Naive B cell (primary cell): ENCODE results near the gene PCIF1. TPM values are rescaled to one million over a fixed set of nuclear protein-coding genes. Genes with fewer than 3 reads are reported as not detected.

Source experiments
- ATAC-seq, 2 donors: fragments of 150-1000 bp; cut with Tn5 transposase; 2 replicates each; pipeline ENCODE4 v1.10.0; 2021; ENCODE audit warnings: low read depth in 2 of 2, mild to moderate bottlenecking in 2 of 2, moderate library complexity in 2 of 2
- DNase-seq: peaks from one replicate; pipeline ENCODE4 v3.0.0; 2022
- H3K27ac Mint-ChIP-seq, 6 donors: one replicate each; pipeline ENCODE4 v1.8.0; 2020 to 2022; ENCODE audit warnings: mild to moderate bottlenecking in 6 of 6, mixed read lengths in 6 of 6, moderate library complexity in 5 of 6, inconsistent platforms in 2 of 6
- H3K27me3 Mint-ChIP-seq, 3 donors: one replicate each; pipeline ENCODE4 v1.8.0; 2021 to 2022; ENCODE audit warnings: mixed read lengths in 3 of 3, mild to moderate bottlenecking in 1 of 3
- H3K36me3 Mint-ChIP-seq, 2 donors: one replicate each; pipeline ENCODE4 v1.8.0; 2020 to 2022; ENCODE audit warnings: mixed read lengths in 2 of 2, inconsistent platforms in 1 of 2, mild to moderate bottlenecking in 1 of 2
- H3K4me1 Mint-ChIP-seq, 3 donors: one replicate each; pipeline ENCODE4 v1.8.0; 2020 to 2022; ENCODE audit warnings: mixed read lengths in 3 of 3, inconsistent platforms in 1 of 3, mild to moderate bottlenecking in 1 of 3, moderate library complexity in 1 of 3
- H3K4me3 Mint-ChIP-seq, 8 donors: one replicate each; pipeline ENCODE4 v1.8.0; 2020 to 2022; ENCODE audit warnings: mild to moderate bottlenecking in 8 of 8, mixed read lengths in 8 of 8, moderate library complexity in 8 of 8, inconsistent platforms in 2 of 8
- H3K9me3 Mint-ChIP-seq, 7 donors: one replicate each; pipeline ENCODE4 v1.8.0; 2020 to 2022; ENCODE audit warnings: mixed read lengths in 7 of 7, mild to moderate bottlenecking in 5 of 7, inconsistent platforms in 2 of 7, moderate library complexity in 1 of 7
- polyA plus RNA-seq, 6 donors: library from polyadenylated mRNA; unstranded; fragments of 300-500 nt; fragmentation: Illumina TruSeq; gene quantifications; one replicate each; pipeline ENCODE4 v1.2.3, GENCODE V29; 2021; ENCODE audit warnings: low read depth in 6 of 6

The PCIF1 gene
- 100 to 1,000 TPM in 1 of 6 donors, 10 to 100 TPM in 5; 76.3 to 123 (median 91.4) TPM for polyA plus RNA-seq

GRCh38 chr20:45934586-45935415 is at the start of gene PCIF1:
PCIF1 (plus strand) TSS chr20:45934683; CDS start chr20:45939000, 4,317 bp downstream.
- Mint-ChIP-seq H3K27ac (peak within 1 kb of the TSS; percentile 94 to 99 (median 97)), H3K27me3 (no peaks in the 10 kb centered on the region)
- peak; percentile 78 to 82 for ATAC-seq

GRCh38 chr20:45886590-45887345 is 47.7 kb upstream of the PCIF1 start:
- Mint-ChIP-seq H3K27ac (peak overlapping the region in 1 of 6 donors; percentile 51), H3K9me3 (no peaks in the 10 kb centered on the region), H3K36me3 (peaks cover 0 to 13% of the 10 kb centered on the region in 2 donors), H3K4me1 (peaks cover 25 to 36% (median 35%) of the 10 kb centered on the region in 3 donors), H3K27me3 (no peaks in the 10 kb centered on the region), H3K4me3 (peak overlapping the region in 2 of 8 donors; percentile 18 to 45)
- DNase-seq: no peak
- no peak for ATAC-seq

More at GRCh38 chr20:45934586-45935415, at the start of gene PCIF1:
- Mint-ChIP-seq H3K4me1 (peaks cover 10 to 34% (median 34%) of the 10 kb centered on the region in 3 donors), H3K9me3 (no peaks in the 10 kb centered on the region), H3K36me3 (peaks cover 19 to 23% of the 10 kb centered on the region in 2 donors), H3K4me3 (peak within 1 kb of the TSS; percentile 95 to 99 (median 99))
- peak; percentile 99 for DNase-seq

DNA sequence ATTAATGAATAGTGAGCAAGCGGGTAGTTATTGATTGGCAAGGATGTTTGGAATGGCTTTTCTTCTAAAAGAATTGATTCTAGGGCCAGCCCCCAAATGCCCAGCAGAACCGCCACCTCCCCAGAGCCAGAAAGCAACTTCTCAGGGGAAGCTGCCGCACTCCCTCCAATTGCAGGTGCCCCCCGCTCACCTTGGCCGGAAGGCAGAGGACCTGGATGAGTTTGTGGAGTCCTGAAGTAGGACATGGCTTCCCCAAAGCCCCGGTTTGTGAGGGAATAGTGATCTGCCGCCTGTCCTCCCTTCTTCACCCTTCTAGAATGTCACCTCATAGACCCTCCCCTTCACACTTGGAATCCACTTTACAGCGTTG is 47.2 kb upstream of the PCIF1 start, which contains the start of gene SPATA25:
TSS of gene SPATA25 (minus strand) at position 277 of the 370 bp plus-strand sequence. CDS start at position 245, 32 bp downstream.
- peak within 1 kb of the TSS in 3 of 6 donors; percentile 20 to 51 (median 29) for H3K27ac Mint-ChIP-seq
- peaks cover 0 to 13% of the 10 kb centered on the region in 2 donors for H3K36me3 Mint-ChIP-seq
- peaks cover 24 to 36% (median 34%) of the 10 kb centered on the region in 3 donors for H3K4me1 Mint-ChIP-seq
- peak within 1 kb of the TSS in 1 of 8 donors; percentile 91 for H3K4me3 Mint-ChIP-seq
- DNase-seq (no peak), ATAC-seq (no peak)
- H3K9me3 Mint-ChIP-seq: no peaks in the 10 kb centered on the region
- no peaks in the 10 kb centered on the region for H3K27me3 Mint-ChIP-seq

GRCh38 chr20:45888681-45889080 is 45.8 kb upstream of the PCIF1 start:
- Mint-ChIP-seq H3K27me3 (no peaks in the 10 kb centered on the region), H3K36me3 (peaks cover 0 to 7% of the 10 kb centered on the region in 2 donors), H3K27ac (peak overlapping the region in 2 of 6 donors; percentile 43 to 65), H3K4me1 (peaks cover 21 to 33% (median 29%) of the 10 kb centered on the region in 3 donors), H3K9me3 (no peaks in the 10 kb centered on the region), H3K4me3 (peak overlapping the region in 1 of 8 donors; percentile 91)
- no peak for DNase-seq
- ATAC-seq: no peak

DNA sequence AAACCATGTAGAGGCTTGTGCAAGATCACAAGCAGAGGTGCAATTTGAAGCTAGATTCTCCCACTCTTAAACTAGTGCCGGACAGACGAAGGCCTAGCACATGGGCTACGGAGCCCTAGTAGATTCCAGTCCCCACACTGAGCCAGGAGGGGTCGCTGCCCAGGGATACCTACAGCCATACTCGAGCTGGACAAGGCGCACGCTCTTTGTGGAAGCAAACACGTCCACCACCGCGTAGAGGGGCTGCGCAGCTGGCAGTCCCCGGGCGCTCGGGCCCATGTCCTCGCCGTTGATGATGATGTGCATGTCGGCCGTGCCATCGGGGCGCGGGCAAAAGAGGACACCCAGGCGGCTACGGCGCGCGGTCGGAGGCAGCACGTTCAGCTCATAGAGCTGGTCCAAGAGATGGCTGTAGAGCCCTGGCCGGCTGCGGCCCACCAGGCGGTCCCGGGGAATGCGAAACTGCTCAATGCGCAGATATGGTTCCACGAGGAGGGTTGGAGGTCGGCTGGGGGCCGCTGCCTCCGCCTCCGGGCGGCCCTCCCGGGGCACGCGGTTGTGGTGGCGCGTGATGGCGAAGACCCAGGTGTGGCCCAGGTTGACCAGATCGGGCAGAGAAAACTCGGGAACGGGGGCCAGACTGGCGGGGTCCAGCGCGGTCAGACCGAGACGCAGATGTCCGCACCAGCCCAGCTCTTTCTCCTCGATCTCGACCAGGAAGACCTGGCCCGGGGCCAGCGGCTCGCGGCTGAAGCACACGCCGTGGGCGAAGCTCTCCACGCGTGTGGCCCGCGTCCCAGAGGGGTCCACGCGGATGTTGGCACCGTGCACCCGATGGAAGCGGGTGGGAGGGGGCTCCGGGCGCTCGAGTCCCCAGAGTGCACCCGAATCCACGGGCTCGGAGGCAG is 44.2 kb upstream of the PCIF1 start:
- Mint-ChIP-seq H3K4me1 (peaks cover 21 to 34% (median 29%) of the 10 kb centered on the region in 3 donors), H3K27me3 (no peaks in the 10 kb centered on the region), H3K27ac (peak overlapping the region in 5 of 6 donors; percentile 43 to 93 (median 88)), H3K9me3 (no peaks in the 10 kb centered on the region), H3K36me3 (peaks cover 0 to 5% of the 10 kb centered on the region in 2 donors), H3K4me3 (peak overlapping the region; percentile 91 to 98 (median 95))
- ATAC-seq (peak; percentile 35 to 45), DNase-seq (peak; percentile 33)

GRCh38 chr20:45890985-45891983 is 43.2 kb upstream of the PCIF1 start, which contains the start of the genes CTSA and NEURL2:
CTSA (plus strand) TSS chr20:45891335; CDS start chr20:45891569, 234 bp downstream.
NEURL2 (minus strand) TSS chr20:45891208; CDS start chr20:45890991, 217 bp downstream.
- peaks cover 0 to 5% of the 10 kb centered on the region in 2 donors for H3K36me3 Mint-ChIP-seq
- peak within 1 kb of the TSS; percentile 28 to 95 (median 93) for H3K27ac Mint-ChIP-seq
- H3K9me3 Mint-ChIP-seq: no peaks in the 10 kb centered on the region
- peak within 1 kb of the TSS; percentile 91 to 98 (median 95) for H3K4me3 Mint-ChIP-seq
- ATAC-seq: peak; percentile 85
- H3K4me1 Mint-ChIP-seq: peaks cover 21 to 33% (median 29%) of the 10 kb centered on the region in 3 donors
- H3K27me3 Mint-ChIP-seq: no peaks in the 10 kb centered on the region
- DNase-seq: peak; percentile 83

GRCh38 chr20:45892049-45892825 is 42.2 kb upstream of the PCIF1 start:
- ATAC-seq (no peak), DNase-seq (no peak)
- H3K36me3 Mint-ChIP-seq: peaks cover 0 to 5% of the 10 kb centered on the region in 2 donors
- peak overlapping the region; percentile 91 to 98 (median 95) for H3K4me3 Mint-ChIP-seq
- no peaks in the 10 kb centered on the region for H3K27me3 Mint-ChIP-seq
- H3K27ac Mint-ChIP-seq: peak overlapping the region in 5 of 6 donors; percentile 46 to 93 (median 74)
- no peaks in the 10 kb centered on the region for H3K9me3 Mint-ChIP-seq
- peaks cover 21 to 32% (median 29%) of the 10 kb centered on the region in 3 donors for H3K4me1 Mint-ChIP-seq

- no peak for DNase-seq
- Mint-ChIP-seq H3K27me3 (no peaks in the 10 kb centered on the region), H3K4me3 (peak overlapping the region in 7 of 8 donors; percentile 91 to 98 (median 94)), H3K36me3 (peaks cover 0 to 5% of the 10 kb centered on the region in 2 donors), H3K27ac (peak overlapping the region in 4 of 6 donors; percentile 36 to 93 (median 60)), H3K4me1 (peaks cover 21 to 32% (median 29%) of the 10 kb centered on the region in 3 donors), H3K9me3 (no peaks in the 10 kb centered on the region)
- no peak for ATAC-seq
These were observed 41.5 kb upstream of the PCIF1 start for GRCh38 chr20:45892828-45893500.

DNA sequence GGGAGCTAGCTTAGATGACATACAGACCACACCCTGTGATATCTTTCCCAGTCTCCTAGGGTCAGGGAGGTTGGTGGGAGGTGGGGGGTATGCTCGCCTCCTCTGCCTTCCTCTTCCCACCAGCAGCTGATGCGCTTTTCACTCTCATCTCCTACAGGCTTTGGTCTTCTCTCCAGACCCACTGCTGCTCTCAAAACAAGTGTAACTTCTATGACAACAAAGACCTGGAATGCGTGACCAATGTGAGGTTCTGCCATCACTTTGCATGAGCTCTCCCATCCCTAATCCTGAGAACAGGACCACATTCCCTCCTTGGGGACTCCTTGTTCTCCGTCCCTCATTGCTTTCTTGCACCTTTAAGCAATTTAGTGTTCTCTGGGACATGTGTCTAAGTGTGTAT is 40.7 kb upstream of the PCIF1 start:
- Mint-ChIP-seq H3K9me3 (no peaks in the 10 kb centered on the region), H3K27ac (no peak overlapping the region), H3K27me3 (no peaks in the 10 kb centered on the region), H3K4me3 (peak overlapping the region in 5 of 8 donors; percentile 21 to 80 (median 42)), H3K4me1 (peaks cover 24 to 32% (median 32%) of the 10 kb centered on the region in 3 donors), H3K36me3 (peaks cover 1 to 5% of the 10 kb centered on the region in 2 donors)
- ATAC-seq (no peak), DNase-seq (no peak)

- Mint-ChIP-seq H3K9me3 (no peaks in the 10 kb centered on the region), H3K36me3 (peaks cover 4 to 5% of the 10 kb centered on the region in 2 donors), H3K4me3 (peak overlapping the region in 1 of 8 donors; percentile 80), H3K27ac (no peak overlapping the region), H3K27me3 (no peaks in the 10 kb centered on the region), H3K4me1 (peaks cover 25 to 30% (median 27%) of the 10 kb centered on the region in 3 donors)
- ATAC-seq (no peak), DNase-seq (no peak)
These were observed 39.7 kb upstream of the PCIF1 start for GRCh38 chr20:45894797-45895196.
